Right lung (tissue), 5 donors: ENCODE data around the gene PCDHA7. TPM values are rescaled to one million over a fixed set of nuclear protein-coding genes. Genes with fewer than 3 reads are reported as not detected.

Experiments
- polyA plus RNA-seq, 5 donors: library from polyadenylated mRNA; unstranded; fragments of 120-200 nt; gene quantifications; one replicate each; pipeline versions ENCODE4 v1.2.1 to v1.2.3, GENCODE V29; 2013; ENCODE audit warnings: inconsistent platforms in 1 of 5, low replicate concordance in 1 of 5; ENCODE audit not compliant: insufficient read length in 5 of 5, insufficient read depth in 1 of 5

The PCDHA7 gene
- polyA plus RNA-seq, 5 donors, result 0.32 to 0.67 (median 0.44) TPM

Other genes starting within 250 kb of the PCDHA7 start
- 10 to 100 TPM; 12.1 to 27.7 (median 16.8) TPM for gene CD14, start 201.1 kb upstream of the PCDHA7 start, polyA plus RNA-seq
- gene TMCO6, start 194.8 kb upstream of the PCDHA7 start, polyA plus RNA-seq, result 10 to 100 TPM; 18.0 to 22.1 (median 20.0) TPM
- 10 to 100 TPM; 50.2 to 85.8 (median 61.8) TPM for gene NDUFA2, start 186.6 kb upstream of the PCDHA7 start, polyA plus RNA-seq
- 100 to 1,000 TPM; 140 to 196 (median 152) TPM for gene IK, start 186.4 kb upstream of the PCDHA7 start, polyA plus RNA-seq
- 10 to 100 TPM; 15.3 to 21.5 (median 20.5) TPM for gene WDR55, start 169.4 kb upstream of the PCDHA7 start, polyA plus RNA-seq
- gene DND1, start 160.7 kb upstream of the PCDHA7 start, polyA plus RNA-seq, result under 1 TPM in 3 of 5 donors, not detected in 2; 0.55 to 0.70 (median 0.68) TPM
- gene HARS1, start 142.9 kb upstream of the PCDHA7 start, polyA plus RNA-seq, result 10 to 100 TPM; 71.4 to 77.3 (median 73.1) TPM
- 10 to 100 TPM; 42.4 to 56.4 (median 49.8) TPM for gene HARS2, start 142.8 kb upstream of the PCDHA7 start, polyA plus RNA-seq
- gene ZMAT2, start 133.8 kb upstream of the PCDHA7 start, polyA plus RNA-seq, result 100 to 1,000 TPM in 4 of 5 donors, 10 to 100 TPM in 1; 95.6 to 151 (median 114) TPM
- gene PCDHA1, start 48.1 kb upstream of the PCDHA7 start, polyA plus RNA-seq, result under 1 TPM; 0.07 to 0.18 (median 0.09) TPM
- gene PCDHA2, start 39.4 kb upstream of the PCDHA7 start, polyA plus RNA-seq, result under 1 TPM; 0.14 to 0.34 (median 0.31) TPM
- under 1 TPM; 0.19 to 0.40 (median 0.27) TPM for gene PCDHA3, start 33.2 kb upstream of the PCDHA7 start, polyA plus RNA-seq
- gene PCDHA4, start 27.2 kb upstream of the PCDHA7 start, polyA plus RNA-seq, result under 1 TPM; 0.27 to 0.50 (median 0.44) TPM
- under 1 TPM; 0.06 to 0.12 (median 0.09) TPM for gene PCDHA5, start 12.7 kb upstream of the PCDHA7 start, polyA plus RNA-seq
- under 1 TPM; 0.21 to 0.37 (median 0.29) TPM for gene PCDHA6, start 6.3 kb upstream of the PCDHA7 start, polyA plus RNA-seq
- gene PCDHA8, start 6.9 kb downstream of the PCDHA7 start, polyA plus RNA-seq, result under 1 TPM; 0.04 to 0.21 (median 0.12) TPM
- gene PCDHA9, start 14.1 kb downstream of the PCDHA7 start, polyA plus RNA-seq, result under 1 TPM; 0.04 to 0.10 (median 0.05) TPM
- gene PCDHA10, start 21.6 kb downstream of the PCDHA7 start, polyA plus RNA-seq, result under 1 TPM; 0.10 to 0.67 (median 0.36) TPM
- under 1 TPM; 0.09 to 0.74 (median 0.32) TPM for gene PCDHA11, start 34.7 kb downstream of the PCDHA7 start, polyA plus RNA-seq
- under 1 TPM; 0.08 to 0.14 (median 0.09) TPM for gene PCDHA12, start 41.0 kb downstream of the PCDHA7 start, polyA plus RNA-seq
- gene PCDHA13, start 47.9 kb downstream of the PCDHA7 start, polyA plus RNA-seq, result under 1 TPM; 0.08 to 0.42 (median 0.11) TPM
- under 1 TPM; 0.23 to 0.53 (median 0.30) TPM for gene PCDHAC1, start 92.0 kb downstream of the PCDHA7 start, polyA plus RNA-seq
- gene PCDHAC2, start 132.2 kb downstream of the PCDHA7 start, polyA plus RNA-seq, result 1 to 10 TPM; 2.4 to 4.3 (median 3.5) TPM
- under 1 TPM; 0.06 to 0.20 (median 0.11) TPM for gene PCDHB1, start 217.1 kb downstream of the PCDHA7 start, polyA plus RNA-seq